HG02678 (cell line): ENCODE data around the gene RNF212B.
"Not testable (repeated sequence)": the region's sequence is repeated elsewhere in the genome, so short reads cannot be mapped to it uniquely, and the experiment has no call there.

Experiments used
- ATAC-seq: cut with Tn5 transposase; IDR thresholded peaks from one replicate; pipeline ENCODE4 v1.9.1; 2021; ENCODE audit warnings: mild to moderate bottlenecking, moderate library complexity; ENCODE audit not compliant: unreplicated experiment

RNF212B gene

GRCh38 chr14:23237772-23238594, at the start of gene RNF212B:
RNF212B (plus strand) TSS chr14:23237936; CDS start chr14:23240346, 2,410 bp downstream.
- no peak for ATAC-seq

- ATAC-seq: no peak
Observed at GRCh38 chr14:23193432-23193831, 44.3 kb upstream of the RNF212B start.

- no peak for ATAC-seq
Observed at GRCh38 chr14:23195552-23196101, 42.1 kb upstream of the RNF212B start.

- not testable (repeated sequence) for ATAC-seq
Observed at GRCh38 chr14:23196487-23196886, 41.2 kb upstream of the RNF212B start.

GRCh38 chr14:23199141-23199540, 38.6 kb upstream of the RNF212B start:
- ATAC-seq: not testable (repeated sequence)

- ATAC-seq: no peak
Observed at GRCh38 chr14:23202001-23202400, 35.7 kb upstream of the RNF212B start.

GRCh38 chr14:23206422-23207145, 31.2 kb upstream of the RNF212B start:
- ATAC-seq: no peak

- ATAC-seq: no peak
Observed at GRCh38 chr14:23207146-23207540, 30.6 kb upstream of the RNF212B start.

GRCh38 chr14:23208324-23208723, 29.4 kb upstream of the RNF212B start:
- no peak for ATAC-seq

GRCh38 chr14:23209651-23210423, 27.9 kb upstream of the RNF212B start:
- no peak for ATAC-seq

- ATAC-seq: no peak
Observed at GRCh38 chr14:23215421-23215820, 22.3 kb upstream of the RNF212B start.

GRCh38 chr14:23217032-23218020, 20.4 kb upstream of the RNF212B start:
- no peak for ATAC-seq

GRCh38 chr14:23219075-23219474, 18.7 kb upstream of the RNF212B start:
- no peak for ATAC-seq

- ATAC-seq: not testable (repeated sequence)
Observed at GRCh38 chr14:23224958-23225357, 12.8 kb upstream of the RNF212B start.

GRCh38 chr14:23227566-23227965, 10.2 kb upstream of the RNF212B start:
- ATAC-seq: no peak

GRCh38 chr14:23228812-23229211, 8.9 kb upstream of the RNF212B start:
- no peak for ATAC-seq

- not testable (repeated sequence) for ATAC-seq
Observed at GRCh38 chr14:23232241-23232808, 5.4 kb upstream of the RNF212B start.

- ATAC-seq: no peak
Observed at GRCh38 chr14:23240661-23241060, 2.9 kb downstream of the RNF212B start.

GRCh38 chr14:23241061-23241715, 3.5 kb downstream of the RNF212B start:
- not testable (repeated sequence) for ATAC-seq
